SK-MEL-5 (cell line): Measurements from ENCODE around the gene COPB2. TPM values are rescaled to one million over a fixed set of nuclear protein-coding genes. Genes with fewer than 3 reads are reported as not detected.
"Not testable (repeated sequence)": the region's sequence is repeated elsewhere in the genome, so short reads cannot be mapped to it uniquely, and the experiment has no call there.

Experiments
- DNase-seq: peaks from one replicate; pipeline ENCODE4 v3.0.0-alpha.2; 2016; ENCODE audit warnings: low read depth, low spot score
- in situ Hi-C: cut with HindIII; loops from 2 replicates; pipeline ENCODE4 v1.10.0; 2016; ENCODE audit warnings: low sequenced_read_pairs, high pct_unique_total_duplicates, low pct_unique_long_range_greater_than_20kb
- polyA plus RNA-seq, 2 experiments: library from polyadenylated mRNA; depleted of rRNA; stranded (reverse); fragments of >200 nt; gene quantifications; 2 replicates each; pipeline ENCODE4 v1.2.3, GENCODE V29; 2015
- total RNA-seq: library from RNA; depleted of rRNA; stranded (reverse); fragments of >200 nt; shearing (Covaris generic); gene quantifications from 2 replicates; pipeline ENCODE4 v1.2.3, GENCODE V29; 2014; rRNA removed

COPB2 gene
- total RNA-seq = 184 and 197 TPM in 2 replicates
- polyA plus RNA-seq (2015; cell fraction: cytosol; rRNA removed) = 156 and 192 TPM in 2 replicates
- polyA plus RNA-seq (2015; cell fraction: nucleus; rRNA removed) = 194 and 233 TPM in 2 replicates

GRCh38 chr3:139389552-139390368, at the start of gene COPB2:
TSS of gene COPB2 (minus strand) at chr3:139389647. CDS start at chr3:139389550, 97 bp downstream.
- in situ Hi-C loops = no loop called here
- peak; percentile 100 for DNase-seq

GRCh38 chr3:139434764-139435307, 45.4 kb upstream of the COPB2 start:
- in situ Hi-C loops = no loop called here

GRCh38 chr3:139434228-139434627, 44.8 kb upstream of the COPB2 start:
- no peak for DNase-seq
- in situ Hi-C loops = no loop called here

More at GRCh38 chr3:139434764-139435307, 45.4 kb upstream of the COPB2 start:
- peak; percentile 72 for DNase-seq

- DNase-seq = no peak
- in situ Hi-C loops = no loop called here
Measured at GRCh38 chr3:139433089-139433488, 43.6 kb upstream of the COPB2 start.

GRCh38 chr3:139430493-139430892, 41.0 kb upstream of the COPB2 start:
- DNase-seq = no peak
- in situ Hi-C loops = no loop called here

- peak; percentile 90 for DNase-seq
- in situ Hi-C loops = no loop called here
Measured at GRCh38 chr3:139427283-139428060, 38.0 kb upstream of the COPB2 start.

GRCh38 chr3:139425745-139426400, 36.4 kb upstream of the COPB2 start:
- in situ Hi-C loops = no loop called here
- no peak for DNase-seq

- in situ Hi-C loops = no loop called here
- no peak for DNase-seq
Measured at GRCh38 chr3:139423232-139423631, 33.8 kb upstream of the COPB2 start.

- no peak for DNase-seq
- in situ Hi-C loops = no loop called here
Measured at GRCh38 chr3:139421460-139421859, 32.0 kb upstream of the COPB2 start.

GRCh38 chr3:139421040-139421439, 31.6 kb upstream of the COPB2 start:
- DNase-seq = no peak
- in situ Hi-C loops = no loop called here

- in situ Hi-C loops = no loop called here
- no peak for DNase-seq
Measured at GRCh38 chr3:139418144-139418543, 28.7 kb upstream of the COPB2 start.

GRCh38 chr3:139416275-139416674, 26.8 kb upstream of the COPB2 start:
- in situ Hi-C loops = no loop called here
- DNase-seq = no peak

GRCh38 chr3:139414608-139415224, 25.3 kb upstream of the COPB2 start:
- no peak for DNase-seq
- in situ Hi-C loops = no loop called here

GRCh38 chr3:139412891-139413290, 23.4 kb upstream of the COPB2 start:
- DNase-seq, in situ Hi-C loops: not testable (repeated sequence)

- in situ Hi-C loops, DNase-seq: not testable (repeated sequence)
Measured at GRCh38 chr3:139401155-139401554, 11.7 kb upstream of the COPB2 start.

- in situ Hi-C loops = no loop called here
- no peak for DNase-seq
Measured at GRCh38 chr3:139396707-139397106, 7.3 kb upstream of the COPB2 start.

- DNase-seq = peak; percentile 7
- in situ Hi-C loops = no loop called here
Measured at GRCh38 chr3:139394116-139394515, 4.7 kb upstream of the COPB2 start.
